H9 (cell line): ENCODE measurements around the gene SLC25A42. TPM values are rescaled to one million over a fixed set of nuclear protein-coding genes. Genes with fewer than 3 reads are reported as not detected.

Experiments
- DNase-seq: peaks from one replicate; pipeline ENCODE4 v3.0.0-alpha.2; 2017
- H2AFZ ChIP-seq: one replicate; pipeline ENCODE4 v1.6.1; 2013; ENCODE audit warnings: mild to moderate bottlenecking, low read length, control low read depth, moderate library complexity
- H2AK5ac ChIP-seq: 2 replicates; pipeline ENCODE4 v1.6.1; 2013; ENCODE audit warnings: low read length, control low read depth, mixed read lengths; ENCODE audit not compliant: insufficient read length
- H2BK120ac ChIP-seq: one replicate; pipeline ENCODE4 v1.6.1; 2013; ENCODE audit warnings: low read depth, mild to moderate bottlenecking, low read length, control low read depth, inconsistent platforms; ENCODE audit not compliant: poor library complexity, severe bottlenecking
- H2BK12ac ChIP-seq: 2 replicates; pipeline ENCODE4 v1.6.1; 2013; ENCODE audit warnings: low read length, control low read depth, mixed read lengths, low read depth; ENCODE audit not compliant: insufficient read length
- H2BK15ac ChIP-seq: 2 replicates; pipeline ENCODE4 v1.6.1; 2013; ENCODE audit warnings: low read depth, low read length, control low read depth
- H2BK20ac ChIP-seq: one replicate; pipeline ENCODE4 v1.6.1; 2013; ENCODE audit warnings: low read depth, mild to moderate bottlenecking, low read length, control low read depth, inconsistent platforms; ENCODE audit not compliant: poor library complexity, severe bottlenecking
- H2BK5ac ChIP-seq: 2 replicates; pipeline ENCODE4 v1.6.1; 2013; ENCODE audit warnings: low read length, control low read depth, mixed read lengths; ENCODE audit not compliant: insufficient read length
- H3K14ac ChIP-seq: 2 replicates; pipeline ENCODE4 v1.6.1; 2013; ENCODE audit warnings: low read length, control low read depth; ENCODE audit not compliant: insufficient read depth
- H3K18ac ChIP-seq: 2 replicates; pipeline ENCODE4 v1.6.1; 2013; ENCODE audit warnings: low read depth, mild to moderate bottlenecking, mixed read lengths, low read length, control low read depth; ENCODE audit not compliant: insufficient read length
- H3K23ac ChIP-seq: 2 replicates; pipeline ENCODE4 v1.6.1; 2013; ENCODE audit warnings: low read length, control low read depth, mixed read lengths, low read depth; ENCODE audit not compliant: insufficient read length
- H3K23me2 ChIP-seq: 2 replicates; pipeline ENCODE4 v1.6.1; 2013; ENCODE audit warnings: low read depth, mild to moderate bottlenecking, mixed read lengths, low read length, control low read depth; ENCODE audit not compliant: insufficient read length, poor library complexity, severe bottlenecking
- H3K27ac ChIP-seq: 2 replicates; pipeline ENCODE4 v1.5.1; 2013; ENCODE audit warnings: low read length, control low read depth, mixed read lengths, low read depth; ENCODE audit not compliant: insufficient read length
- H3K27me3 ChIP-seq: 2 replicates; pipeline ENCODE4 v1.6.1; 2013; ENCODE audit warnings: low read length, control low read depth, inconsistent platforms; ENCODE audit not compliant: insufficient read depth
- H3K4ac ChIP-seq: 2 replicates; pipeline ENCODE4 v1.6.1; 2013; ENCODE audit warnings: low read depth, mild to moderate bottlenecking, control low read depth, inconsistent platforms, low read length, moderate library complexity
- H3K4me1 ChIP-seq: 2 replicates; pipeline ENCODE4 v1.6.1; 2013; ENCODE audit warnings: low read length, control low read depth, inconsistent platforms; ENCODE audit not compliant: insufficient read depth
- H3K4me2 ChIP-seq: 2 replicates; pipeline ENCODE4 v1.6.1; 2013; ENCODE audit warnings: low read length, control low read depth, mixed read lengths; ENCODE audit not compliant: insufficient read length, insufficient read depth
- H3K56ac ChIP-seq: 2 replicates; pipeline ENCODE4 v1.6.1; 2013; ENCODE audit warnings: low read depth, mild to moderate bottlenecking, mixed read lengths, low read length, control low read depth; ENCODE audit not compliant: insufficient read length
- H3K79me1 ChIP-seq: 2 replicates; pipeline ENCODE4 v1.6.1; 2013; ENCODE audit warnings: low read depth, mild to moderate bottlenecking, moderate library complexity, low read length, control low read depth, inconsistent platforms; ENCODE audit not compliant: insufficient read depth, poor library complexity, severe bottlenecking
- H3K79me2 ChIP-seq: 2 replicates; pipeline ENCODE4 v1.6.1; 2013; ENCODE audit warnings: low read length, control low read depth, inconsistent platforms; ENCODE audit not compliant: insufficient read depth
- H3K9ac ChIP-seq: 2 replicates; pipeline ENCODE4 v1.6.1; 2013; ENCODE audit warnings: low read length, control low read depth, mixed read lengths; ENCODE audit not compliant: insufficient read length; ENCODE audit errors: extremely low read depth
- H3K9me3 ChIP-seq: one replicate; pipeline ENCODE4 v1.6.1; 2013; ENCODE audit warnings: low read depth, low read length, inconsistent platforms; ENCODE audit not compliant: control insufficient read depth
- H3T11ph ChIP-seq: one replicate; pipeline ENCODE4 v1.6.1; 2013; ENCODE audit warnings: mild to moderate bottlenecking, low read length, control low read depth, inconsistent platforms
- H4K20me1 ChIP-seq: one replicate; pipeline ENCODE4 v1.6.1; 2013; ENCODE audit not compliant: control insufficient read depth, insufficient read length, insufficient read depth
- H4K5ac ChIP-seq: 2 replicates; pipeline ENCODE4 v1.6.1; 2013; ENCODE audit warnings: low read depth, mild to moderate bottlenecking, mixed read lengths, low read length, control low read depth; ENCODE audit not compliant: insufficient read length
- H4K8ac ChIP-seq: replicated peaks from 2 replicates; pipeline ENCODE4 v1.6.1; 2013; ENCODE audit warnings: low read length, control low read depth, mixed read lengths, low read depth; ENCODE audit not compliant: insufficient read length
- H4K91ac ChIP-seq: 2 replicates; pipeline ENCODE4 v1.6.1; 2013; ENCODE audit warnings: low read depth, mild to moderate bottlenecking, moderate library complexity, mixed read lengths, low read length, control low read depth; ENCODE audit not compliant: insufficient read length
- H3K27ac Mint-ChIP-seq, 3 experiments: 2 replicates in 2 of 3; 3 replicates in 1 of 3; pipeline ENCODE4 v1.8.0; 2020 to 2021; ENCODE audit warnings: mixed read lengths in 3 of 3, mild to moderate bottlenecking in 1 of 3, moderate library complexity in 1 of 3
- H3K27me3 Mint-ChIP-seq: 2 replicates; pipeline ENCODE4 v1.8.0; 2021; ENCODE audit warnings: low read depth, mild to moderate bottlenecking, moderate library complexity, mixed read lengths
- H3K36me3 Mint-ChIP-seq, 3 experiments: 2 replicates in 2 of 3; 3 replicates in 1 of 3; pipeline ENCODE4 v1.8.0; 2020 to 2021; ENCODE audit warnings: low read depth in 3 of 3, mixed read lengths in 3 of 3; ENCODE audit not compliant: insufficient read depth in 1 of 3
- H3K4me1 Mint-ChIP-seq, 2 experiments: 2 replicates each; pipeline ENCODE4 v1.8.0; 2020; ENCODE audit warnings: mixed read lengths in 2 of 2
- H3K4me3 Mint-ChIP-seq, 2 experiments: 2 replicates in 1 of 2; 3 replicates in 1 of 2; pipeline ENCODE4 v1.8.0; 2020 to 2021; ENCODE audit warnings: mild to moderate bottlenecking in 2 of 2, mixed read lengths in 2 of 2, moderate library complexity in 1 of 2
- H3K9me3 Mint-ChIP-seq, 2 experiments: 2 replicates in 1 of 2; 3 replicates in 1 of 2; pipeline ENCODE4 v1.8.0; 2020; ENCODE audit warnings: mild to moderate bottlenecking in 2 of 2, mixed read lengths in 2 of 2, moderate library complexity in 1 of 2
- WGBS: extraction: QIAGEN DNeasy Blood & Tissue Kit; methylation state at CpG from one replicate; pipeline ENCODE4 v1.1.7; 2013; ENCODE audit warnings: missing lambda C conversion rate, low lambda C conversion rate, mixed read lengths; ENCODE audit not compliant: insufficient read length; ENCODE audit errors: extremely low coverage; 5-methylcytosine and 5-hydroxymethylcytosine counted together
- total RNA-seq: library from RNA; stranded (reverse); gene quantifications from 2 replicates; pipeline ENCODE4 v1.2.1, GENCODE V29; 2021
- TF ChIP-seq, protein P1 (sequence below): fragments of 200-600 bp; sonication (generic); conservative IDR thresholded peaks from 3 replicates; pipeline ENCODE4 v1.8.0; 2021; ENCODE audit warnings: antibody characterized with exemption, mild to moderate bottlenecking

Gene SLC25A42
- total RNA-seq, 1 experiment from 2014 or later: 3.6 TPM

GRCh38 chr19:19121371-19121770 is 57.6 kb downstream of the SLC25A42 start:
- TF ChIP-seq, protein P1, sequence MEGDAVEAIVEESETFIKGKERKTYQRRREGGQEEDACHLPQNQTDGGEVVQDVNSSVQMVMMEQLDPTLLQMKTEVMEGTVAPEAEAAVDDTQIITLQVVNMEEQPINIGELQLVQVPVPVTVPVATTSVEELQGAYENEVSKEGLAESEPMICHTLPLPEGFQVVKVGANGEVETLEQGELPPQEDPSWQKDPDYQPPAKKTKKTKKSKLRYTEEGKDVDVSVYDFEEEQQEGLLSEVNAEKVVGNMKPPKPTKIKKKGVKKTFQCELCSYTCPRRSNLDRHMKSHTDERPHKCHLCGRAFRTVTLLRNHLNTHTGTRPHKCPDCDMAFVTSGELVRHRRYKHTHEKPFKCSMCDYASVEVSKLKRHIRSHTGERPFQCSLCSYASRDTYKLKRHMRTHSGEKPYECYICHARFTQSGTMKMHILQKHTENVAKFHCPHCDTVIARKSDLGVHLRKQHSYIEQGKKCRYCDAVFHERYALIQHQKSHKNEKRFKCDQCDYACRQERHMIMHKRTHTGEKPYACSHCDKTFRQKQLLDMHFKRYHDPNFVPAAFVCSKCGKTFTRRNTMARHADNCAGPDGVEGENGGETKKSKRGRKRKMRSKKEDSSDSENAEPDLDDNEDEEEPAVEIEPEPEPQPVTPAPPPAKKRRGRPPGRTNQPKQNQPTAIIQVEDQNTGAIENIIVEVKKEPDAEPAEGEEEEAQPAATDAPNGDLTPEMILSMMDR: no peak
- Histone ChIP-seq H2BK15ac (no peak overlapping the region), H3K23ac (no peak overlapping the region), H3K14ac (no peak overlapping the region; the same call in 1 of the 2 replicates), H3K18ac (no peak overlapping the region), H3K9ac (no peak overlapping the region), H4K8ac (no peak overlapping the region), H2BK120ac (no peak overlapping the region), H3K23me2 (peaks cover 4% of the 10 kb centered on the region), H2AFZ (no peak overlapping the region), H3K79me2 (no peaks in the 10 kb centered on the region), H2BK5ac (no peak overlapping the region), H2AK5ac (no peak overlapping the region), H3K27me3 (no peaks in the 10 kb centered on the region), H4K91ac (no peak overlapping the region), H3K79me1 (no peaks in the 10 kb centered on the region), H3K4ac (no peak overlapping the region), H3K56ac (no peak overlapping the region), H3K4me2 (no peak overlapping the region), H4K5ac (no peak overlapping the region), H3T11ph (no peak overlapping the region), H2BK20ac (no peak overlapping the region), H2BK12ac (no peak overlapping the region), H3K9me3 (no peaks in the 10 kb centered on the region), H3K27ac (no peak overlapping the region), H4K20me1 (no peaks in the 10 kb centered on the region), H3K4me1 (no peaks in the 10 kb centered on the region)
- Mint-ChIP-seq H3K27ac (no peak overlapping the region), H3K27me3 (no peaks in the 10 kb centered on the region), H3K4me3 (no peak overlapping the region), H3K4me1 (peaks cover 2 to 15% of the 10 kb centered on the region in 2 experiments; a peak in 2 of 4 replicates), H3K36me3 (peaks cover 23 to 41% (median 38%) of the 10 kb centered on the region in 3 experiments), H3K9me3 (peaks cover 9 to 15% of the 10 kb centered on the region in 2 experiments)
- no CpG with 5 or more reads among the region's 10 CpGs for WGBS
- no peak for DNase-seq
